ENCODE measurements around the gene TP53BP2.

The TP53BP2 gene

GRCh38 chr1:223759273-223759672 is 86.5 kb downstream of the TP53BP2 start:
- DNase-seq (ENCODE audit: low read depth) = no peak
- no peak for TF ChIP-seq MYC (IDR thresholded peaks at IDR 0.05; ENCODE audit: low read depth, low read length)
- TF ChIP-seq MAX (IDR thresholded peaks at IDR 0.05; ENCODE audit: low read depth, low read length) = no peak
- no peak overlapping the region for H3K4me3 ChIP-seq (ENCODE audit: low read depth, low read length)

- no peak overlapping the region for H3K4me3 ChIP-seq (ENCODE audit: low read depth, low read length)
- no peak for DNase-seq (ENCODE audit: low read depth)
- TF ChIP-seq MAX (IDR thresholded peaks at IDR 0.05; ENCODE audit: low read depth, low read length) (no peak), CTCF (IDR thresholded peaks at IDR 0.05; ENCODE audit: low read depth, low read length) (no peak), MYC (IDR thresholded peaks at IDR 0.05; ENCODE audit: low read depth, low read length) (no peak), POLR2A (IDR thresholded peaks at IDR 0.05; ENCODE audit: extremely low read depth, insufficient read length) (no peak)
Observed at GRCh38 chr1:223758734-223759133, 87.0 kb downstream of the TP53BP2 start.

- TF ChIP-seq CTCF (IDR thresholded peaks at IDR 0.05; ENCODE audit: low read depth, low read length) = no peak
- TF ChIP-seq POLR2A (IDR thresholded peaks at IDR 0.05; ENCODE audit: extremely low read depth, insufficient read length) = no peak
- no peak for TF ChIP-seq MAX (IDR thresholded peaks at IDR 0.05; ENCODE audit: low read depth, low read length)
- no peak for TF ChIP-seq MYC (IDR thresholded peaks at IDR 0.05; ENCODE audit: low read depth, low read length)
- no peak for DNase-seq (ENCODE audit: low read depth)
- H3K4me3 ChIP-seq (ENCODE audit: low read depth, low read length) = no peak overlapping the region
Observed at GRCh38 chr1:223756806-223757700, 88.7 kb downstream of the TP53BP2 start.

GRCh38 chr1:223755992-223756775 is 89.6 kb downstream of the TP53BP2 start:
- TF ChIP-seq CTCF (IDR thresholded peaks at IDR 0.05; ENCODE audit: low read depth, low read length) (no peak), POLR2A (IDR thresholded peaks at IDR 0.05; ENCODE audit: extremely low read depth, insufficient read length) (no peak), MAX (IDR thresholded peaks at IDR 0.05; ENCODE audit: low read depth, low read length) (no peak), MYC (IDR thresholded peaks at IDR 0.05; ENCODE audit: low read depth, low read length) (no peak)

GRCh38 chr1:223755432-223755792 is 90.3 kb downstream of the TP53BP2 start:
- no peak overlapping the region for H3K4me3 ChIP-seq (ENCODE audit: low read depth, low read length)
- TF ChIP-seq MYC (IDR thresholded peaks at IDR 0.05; ENCODE audit: low read depth, low read length) = no peak
- no peak for TF ChIP-seq MAX (IDR thresholded peaks at IDR 0.05; ENCODE audit: low read depth, low read length)
- no peak for DNase-seq (ENCODE audit: low read depth)

More at GRCh38 chr1:223755992-223756775, 89.6 kb downstream of the TP53BP2 start:
- no peak for DNase-seq (ENCODE audit: low read depth)
- no peak overlapping the region for H3K4me3 ChIP-seq (ENCODE audit: low read depth, low read length)

- no peak for DNase-seq (ENCODE audit: low read depth)
- no peak overlapping the region for H3K4me3 ChIP-seq (ENCODE audit: low read depth, low read length)
- TF ChIP-seq MAX (IDR thresholded peaks at IDR 0.05; ENCODE audit: low read depth, low read length) = no peak
- TF ChIP-seq POLR2A (IDR thresholded peaks at IDR 0.05; ENCODE audit: extremely low read depth, insufficient read length) = no peak
- TF ChIP-seq CTCF (IDR thresholded peaks at IDR 0.05; ENCODE audit: low read depth, low read length) = no peak
- no peak for TF ChIP-seq MYC (IDR thresholded peaks at IDR 0.05; ENCODE audit: low read depth, low read length)
Observed at GRCh38 chr1:223754681-223755431, 90.9 kb downstream of the TP53BP2 start.
